ENCODE data around the gene SMG6. TPM values are rescaled to one million over a fixed set of nuclear protein-coding genes. Genes with fewer than 3 reads are reported as not detected.

SMG6 gene
- total RNA-seq, 3 donors from 2014 or later = 27.9 to 36.1 (median 30.7) TPM

- Mint-ChIP-seq H3K27me3 (ENCODE audit: low read depth) (peaks cover 10% of the 10 kb centered on the region), H3K36me3 (ENCODE audit: insufficient read depth) (peaks cover 50% of the 10 kb centered on the region), H3K4me1 (ENCODE audit: low read depth) (peaks cover 11% of the 10 kb centered on the region), H3K4me3 (no peak overlapping the region), H3K9me3 (no peaks in the 10 kb centered on the region)
- DNase-seq = no peak
- ATAC-seq = no peak
Observed at GRCh38 chr17:2062571-2063183, 240.9 kb downstream of the SMG6 start.

GRCh38 chr17:2061441-2061958, 242.1 kb downstream of the SMG6 start:
- Mint-ChIP-seq H3K4me3 (no peak overlapping the region), H3K27me3 (ENCODE audit: low read depth) (peaks cover 10% of the 10 kb centered on the region), H3K9me3 (no peaks in the 10 kb centered on the region), H3K36me3 (ENCODE audit: insufficient read depth) (peaks cover 50% of the 10 kb centered on the region), H3K4me1 (ENCODE audit: low read depth) (peaks cover 13% of the 10 kb centered on the region)
- ATAC-seq (no peak), DNase-seq (no peak)

- no peak overlapping the region for H3K4me3 Mint-ChIP-seq
- ATAC-seq = no peak
- H3K36me3 Mint-ChIP-seq (ENCODE audit: insufficient read depth) = peaks cover 44% of the 10 kb centered on the region
- H3K27me3 Mint-ChIP-seq (ENCODE audit: low read depth) = peaks cover 10% of the 10 kb centered on the region
- no peaks in the 10 kb centered on the region for H3K9me3 Mint-ChIP-seq
- DNase-seq = no peak
- peaks cover 13% of the 10 kb centered on the region for H3K4me1 Mint-ChIP-seq (ENCODE audit: low read depth)
Observed at GRCh38 chr17:2060681-2061440, 242.7 kb downstream of the SMG6 start.

GRCh38 chr17:2060385-2060658, 243.3 kb downstream of the SMG6 start:
- Mint-ChIP-seq H3K36me3 (ENCODE audit: insufficient read depth) (peaks cover 39% of the 10 kb centered on the region), H3K4me3 (no peak overlapping the region), H3K27me3 (ENCODE audit: low read depth) (peaks cover 10% of the 10 kb centered on the region), H3K4me1 (ENCODE audit: low read depth) (peaks cover 13% of the 10 kb centered on the region), H3K9me3 (no peaks in the 10 kb centered on the region)
- ATAC-seq (no peak), DNase-seq (no peak)

GRCh38 chr17:2059547-2060384, 243.8 kb downstream of the SMG6 start:
- DNase-seq (no peak), ATAC-seq (no peak)
- peaks cover 10% of the 10 kb centered on the region for H3K27me3 Mint-ChIP-seq (ENCODE audit: low read depth)
- H3K4me3 Mint-ChIP-seq = no peak overlapping the region
- H3K4me1 Mint-ChIP-seq (ENCODE audit: low read depth) = peaks cover 11% of the 10 kb centered on the region
- H3K9me3 Mint-ChIP-seq = no peaks in the 10 kb centered on the region
- peaks cover 37% of the 10 kb centered on the region for H3K36me3 Mint-ChIP-seq (ENCODE audit: insufficient read depth)

GRCh38 chr17:2058586-2059546, 244.7 kb downstream of the SMG6 start:
- Mint-ChIP-seq H3K4me1 (ENCODE audit: low read depth) (peaks cover 15% of the 10 kb centered on the region), H3K36me3 (ENCODE audit: insufficient read depth) (peaks cover 29% of the 10 kb centered on the region), H3K9me3 (no peaks in the 10 kb centered on the region), H3K4me3 (no peak overlapping the region), H3K27me3 (ENCODE audit: low read depth) (peaks cover 10% of the 10 kb centered on the region)
- DNase-seq (peak; percentile 63), ATAC-seq (no peak)

DNA sequence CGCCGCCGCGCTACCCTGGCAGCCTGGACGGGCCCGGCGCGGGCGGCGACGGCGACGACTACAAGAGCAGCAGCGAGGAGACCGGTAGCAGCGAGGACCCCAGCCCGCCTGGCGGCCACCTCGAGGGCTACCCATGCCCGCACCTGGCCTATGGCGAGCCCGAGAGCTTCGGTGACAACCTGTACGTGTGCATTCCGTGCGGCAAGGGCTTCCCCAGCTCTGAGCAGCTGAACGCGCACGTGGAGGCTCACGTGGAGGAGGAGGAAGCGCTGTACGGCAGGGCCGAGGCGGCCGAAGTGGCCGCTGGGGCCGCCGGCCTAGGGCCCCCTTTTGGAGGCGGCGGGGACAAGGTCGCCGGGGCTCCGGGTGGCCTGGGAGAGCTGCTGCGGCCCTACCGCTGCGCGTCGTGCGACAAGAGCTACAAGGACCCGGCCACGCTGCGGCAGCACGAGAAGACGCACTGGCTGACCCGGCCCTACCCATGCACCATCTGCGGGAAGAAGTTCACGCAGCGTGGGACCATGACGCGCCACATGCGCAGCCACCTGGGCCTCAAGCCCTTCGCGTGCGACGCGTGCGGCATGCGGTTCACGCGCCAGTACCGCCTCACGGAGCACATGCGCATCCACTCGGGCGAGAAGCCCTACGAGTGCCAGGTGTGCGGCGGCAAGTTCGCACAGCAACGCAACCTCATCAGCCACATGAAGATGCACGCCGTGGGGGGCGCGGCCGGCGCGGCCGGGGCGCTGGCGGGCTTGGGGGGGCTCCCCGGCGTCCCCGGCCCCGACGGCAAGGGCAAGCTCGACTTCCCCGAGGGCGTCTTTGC, 245.6 kb downstream of the SMG6 start:
- Mint-ChIP-seq H3K36me3 (ENCODE audit: insufficient read depth) (peaks cover 25% of the 10 kb centered on the region), H3K27me3 (ENCODE audit: low read depth) (peaks cover 10% of the 10 kb centered on the region), H3K9me3 (no peaks in the 10 kb centered on the region), H3K4me1 (ENCODE audit: low read depth) (peaks cover 20% of the 10 kb centered on the region), H3K4me3 (no peak overlapping the region)
- DNase-seq = no peak
- ATAC-seq = no peak

GRCh38 chr17:2057175-2057759, 246.3 kb downstream of the SMG6 start:
- DNase-seq (no peak), ATAC-seq (no peak)
- peaks cover 21% of the 10 kb centered on the region for H3K36me3 Mint-ChIP-seq (ENCODE audit: insufficient read depth)

DNA sequence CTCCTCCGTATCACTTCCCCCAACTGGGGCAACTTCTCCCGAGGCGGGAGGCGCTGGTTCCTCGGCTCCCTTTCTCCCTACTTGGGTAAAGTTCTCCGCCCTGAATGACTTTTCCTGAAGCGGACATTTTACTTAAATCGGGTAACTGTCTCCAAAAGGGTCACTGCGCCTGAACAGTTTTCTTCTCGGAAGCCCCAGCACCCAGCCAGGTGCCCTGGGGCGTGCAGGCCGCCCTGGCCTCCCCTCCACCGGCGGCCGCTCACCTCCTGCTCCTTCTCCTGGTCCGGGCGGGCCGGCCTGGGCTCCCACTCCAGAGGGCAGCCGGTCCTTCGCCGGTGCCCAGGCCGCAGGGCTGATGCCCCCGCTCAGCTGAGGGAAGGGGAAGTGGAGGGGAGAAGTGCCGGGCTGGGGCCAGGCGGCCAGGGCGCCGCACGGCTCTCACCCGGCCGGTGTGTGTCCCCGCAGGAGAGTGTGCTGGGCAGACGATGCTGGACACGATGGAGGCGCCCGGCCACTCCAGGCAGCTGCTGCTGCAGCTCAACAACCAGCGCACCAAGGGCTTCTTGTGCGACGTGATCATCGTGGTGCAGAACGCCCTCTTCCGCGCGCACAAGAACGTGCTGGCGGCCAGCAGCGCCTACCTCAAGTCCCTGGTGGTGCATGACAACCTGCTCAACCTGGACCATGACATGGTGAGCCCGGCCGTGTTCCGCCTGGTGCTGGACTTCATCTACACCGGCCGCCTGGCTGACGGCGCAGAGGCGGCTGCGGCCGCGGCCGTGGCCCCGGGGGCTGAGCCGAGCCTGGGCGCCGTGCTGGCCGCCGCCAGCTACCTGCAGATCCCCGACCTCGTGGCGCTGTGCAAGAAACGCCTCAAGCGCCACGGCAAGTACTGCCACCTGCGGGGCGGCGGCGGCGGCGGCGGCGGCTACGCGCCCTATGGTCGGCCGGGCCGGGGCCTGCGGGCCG, 247.1 kb downstream of the SMG6 start:
- no peak for ATAC-seq
- peak overlapping the region; percentile 70 for H3K4me3 Mint-ChIP-seq
- no peaks in the 10 kb centered on the region for H3K9me3 Mint-ChIP-seq
- peaks cover 15% of the 10 kb centered on the region for H3K27me3 Mint-ChIP-seq (ENCODE audit: low read depth)
- peaks cover 27% of the 10 kb centered on the region for H3K4me1 Mint-ChIP-seq (ENCODE audit: low read depth)
- peak; percentile 49 for DNase-seq
- peaks cover 14% of the 10 kb centered on the region for H3K36me3 Mint-ChIP-seq (ENCODE audit: insufficient read depth)

More at GRCh38 chr17:2057175-2057759, 246.3 kb downstream of the SMG6 start:
- Mint-ChIP-seq H3K4me1 (ENCODE audit: low read depth) (peaks cover 21% of the 10 kb centered on the region), H3K9me3 (no peaks in the 10 kb centered on the region), H3K27me3 (ENCODE audit: low read depth) (peaks cover 10% of the 10 kb centered on the region), H3K4me3 (no peak overlapping the region)

- DNase-seq (no peak), ATAC-seq (peak; percentile 6)
- peak overlapping the region; percentile 70 for H3K4me3 Mint-ChIP-seq
- peaks cover 27% of the 10 kb centered on the region for H3K4me1 Mint-ChIP-seq (ENCODE audit: low read depth)
- H3K27me3 Mint-ChIP-seq (ENCODE audit: low read depth) = peaks cover 13% of the 10 kb centered on the region
- peaks cover 10% of the 10 kb centered on the region for H3K36me3 Mint-ChIP-seq (ENCODE audit: insufficient read depth)
- no peaks in the 10 kb centered on the region for H3K9me3 Mint-ChIP-seq
Observed at GRCh38 chr17:2055292-2056205, 248.0 kb downstream of the SMG6 start.
